Endothelial cell of umbilical vein (primary cell): ENCODE results near the gene SLFN13. TPM values are rescaled to one million over a fixed set of nuclear protein-coding genes. Genes with fewer than 3 reads are reported as not detected.

Experiments
- BruUV-seq: library from RNA; stranded (reverse); fragments of 400-500 nt; replicated peaks from 2 replicates; lab custom pipeline; 2021; lab: Mats Ljungman, UMichigan
- CTCF ChIA-PET: fragments of 300-600, 350-600 bp; sonication (Branson Sonifier 250); formaldehyde crosslinking; loops from one replicate; lab custom pipeline; 2021; ENCODE audit warnings: antibody characterized with exemption, inconsistent platforms; lab: Charles Lee
- POLR2A ChIA-PET: fragments of 300-600, 350-600 bp; sonication (Branson Sonifier 250); formaldehyde crosslinking; loops from one replicate; lab custom pipeline; 2021; ENCODE audit warnings: antibody characterized with exemption, inconsistent platforms; lab: Charles Lee
- DNase-seq: peaks from one replicate; pipeline ENCODE4 v3.0.0-alpha.2; 2011; ENCODE audit warnings: low read depth, low spot score
- FAIRE-seq: peaks from 2 replicates; lab custom pipeline; 2011; peaks lifted over from hg19 to GRCh38; lab: Jason Lieb, UNC
- H2AFZ ChIP-seq: 2 replicates; pipeline ENCODE4 v1.6.0; 2012; ENCODE audit warnings: low read depth, low read length, control low read depth, inconsistent platforms
- H3K27ac ChIP-seq: 2 replicates; pipeline ENCODE4 v1.5.1; 2011; ENCODE audit warnings: low read depth, mild to moderate bottlenecking, control low read depth, low read length, moderate library complexity; ENCODE audit not compliant: insufficient read depth
- H3K27me3 ChIP-seq, 2 experiments: 2 replicates each; pipeline versions ENCODE4 v1.6.0 to v1.6.1; 2011; ENCODE audit warnings: low read length in 2 of 2, mixed read lengths in 1 of 2; ENCODE audit not compliant: control insufficient read depth in 2 of 2, insufficient read depth in 2 of 2
- H3K36me3 ChIP-seq, 2 experiments: 2 replicates in 1 of 2; 3 replicates in 1 of 2; pipeline ENCODE4 v1.5.1; 2011; ENCODE audit warnings: low read length in 2 of 2, mild to moderate bottlenecking in 1 of 2, moderate library complexity in 1 of 2; ENCODE audit not compliant: control insufficient read depth in 2 of 2, insufficient read depth in 2 of 2; ENCODE audit errors: extremely low read depth in 1 of 2
- H3K4me1 ChIP-seq: 3 replicates; pipeline ENCODE4 v1.5.1; 2011; ENCODE audit warnings: mild to moderate bottlenecking, low read length; ENCODE audit not compliant: control insufficient read depth, insufficient read depth; ENCODE audit errors: extremely low read depth
- H3K4me2 ChIP-seq: 2 replicates; pipeline ENCODE4 v1.6.1; 2011; ENCODE audit warnings: low read length, control low read depth, mixed read lengths; ENCODE audit not compliant: insufficient read depth
- H3K4me3 ChIP-seq, 3 experiments: fragments of 200-600 bp in 1 of 3; sonication (generic), shearing (Covaris generic) in 1 of 3; replicated peaks in 1 of 3; 2 replicates each; pipeline ENCODE4 v1.5.1; 2011 to 2016; ENCODE audit warnings: control low read depth in 3 of 3, low read length in 3 of 3, mild to moderate bottlenecking in 2 of 3, inconsistent platforms in 1 of 3, low read depth in 1 of 3, moderate library complexity in 1 of 3; ENCODE audit not compliant: insufficient read depth in 1 of 3
- H3K79me2 ChIP-seq: 2 replicates; pipeline ENCODE4 v1.6.0; 2012; ENCODE audit warnings: low read length, inconsistent platforms; ENCODE audit not compliant: control insufficient read depth, insufficient read depth
- H3K9ac ChIP-seq: replicated peaks from 2 replicates; pipeline ENCODE3; 2011; ENCODE audit warnings: low read length, control low read depth; ENCODE audit not compliant: insufficient read depth; ENCODE audit errors: extremely low read depth
- H3K9me1 ChIP-seq: replicated peaks from 3 replicates; pipeline ENCODE4 v1.6.0; 2011; ENCODE audit warnings: mild to moderate bottlenecking, low read length; ENCODE audit not compliant: control insufficient read depth, insufficient read depth; ENCODE audit errors: extremely low read depth
- H3K9me3 ChIP-seq: replicated peaks from 2 replicates; pipeline ENCODE4 v1.5.1; 2012; ENCODE audit warnings: low read length, inconsistent platforms; ENCODE audit not compliant: control insufficient read depth, insufficient read depth
- H4K20me1 ChIP-seq: replicated peaks from 2 replicates; pipeline ENCODE3; 2011; ENCODE audit warnings: mild to moderate bottlenecking, low read length; ENCODE audit not compliant: control insufficient read depth, insufficient read depth; ENCODE audit errors: extremely low read depth
- CTCF ChIP-seq, 2 donors: IDR thresholded peaks; 1 replicate in 1 of 2; 2 replicates in 1 of 2; pipeline ENCODE4 v1.5.1; 2011; ENCODE audit warnings: low read length in 2 of 2, mild to moderate bottlenecking in 2 of 2, moderate library complexity in 2 of 2, control low read depth in 1 of 2, inconsistent platforms in 1 of 2, low read depth in 1 of 2; ENCODE audit not compliant: insufficient read depth in 1 of 2; ENCODE audit errors: extremely low read depth in 1 of 2
- EZH2 ChIP-seq: IDR thresholded peaks from 2 replicates; pipeline ENCODE4 v1.6.1; 2012; ENCODE audit warnings: borderline replicate concordance, low read depth, mild to moderate bottlenecking, moderate library complexity, low read length, inconsistent platforms; ENCODE audit not compliant: severe bottlenecking
- FOS ChIP-seq: IDR thresholded peaks from 2 replicates; pipeline ENCODE4 v1.6.1; 2011; ENCODE audit warnings: mild to moderate bottlenecking, low read length, moderate library complexity, borderline replicate concordance; ENCODE audit not compliant: insufficient read depth
- GATA2 ChIP-seq: IDR thresholded peaks from 2 replicates; pipeline ENCODE4 v1.7.0; 2011; ENCODE audit warnings: low read depth, mild to moderate bottlenecking, moderate library complexity, mixed read lengths, low read length; ENCODE audit not compliant: insufficient read length, insufficient read depth
- JUN ChIP-seq: IDR thresholded peaks from 2 replicates; pipeline ENCODE4 v1.6.1; 2011; ENCODE audit warnings: borderline replicate concordance, low read depth; ENCODE audit not compliant: insufficient read length, insufficient read depth
- MYC ChIP-seq: IDR thresholded peaks from one replicate; pipeline ENCODE4 v1.6.1; 2011; ENCODE audit warnings: mild to moderate bottlenecking, low read depth, low read length
- POLR2A ChIP-seq: IDR thresholded peaks from 2 replicates; pipeline ENCODE4 v1.6.1; 2012; ENCODE audit warnings: low read depth, mild to moderate bottlenecking, control low read depth, low read length
- POLR2AphosphoS5 ChIP-seq: IDR thresholded peaks from 2 replicates; pipeline ENCODE4 v1.6.1; 2012; ENCODE audit warnings: low read depth, mild to moderate bottlenecking, control low read depth, low read length, moderate library complexity; ENCODE audit not compliant: insufficient read depth
- dilution Hi-C: fragments of 300-500 bp; cut with MboI; formaldehyde crosslinking; loops from one replicate; pipeline ENCODE4 v1.15.0; 2019; ENCODE audit warnings: low sequenced_read_pairs; ENCODE audit not compliant: extremely low pct_ligation_motif_present
- intact Hi-C: fragments of 100-400 bp; cut with micrococcal nuclease; formaldehyde crosslinking; loops from one replicate; pipeline ENCODE4 v1.10.0; 2022
- polyA plus RNA-seq, 4 experiments: library from polyadenylated mRNA; depleted of rRNA in 3 of 4; stranded (reverse) in 3 of 4; unstranded in 1 of 4; fragments of >200 nt; gene quantifications; 2 replicates each; pipeline versions ENCODE4 v1.2.1 to v1.2.3, GENCODE V29; 2011 to 2012; ENCODE audit warnings: missing spikeins in 1 of 4
- total RNA-seq: library from RNA; stranded (reverse); gene quantifications from 2 replicates; pipeline ENCODE4 v1.2.3, GENCODE V29; 2021
- TF ChIP-seq, protein P1 (sequence below): IDR thresholded peaks from 2 replicates; pipeline ENCODE4 v1.6.1; 2011; ENCODE audit not compliant: insufficient read depth, insufficient read length

SLFN13 gene
- total and polyA plus RNA-seq, 2 donors (not counting 3 experiments of a cell fraction or from before 2014, with no cell fraction given) = 2.3 to 13.7 TPM

GRCh38 chr17:35414247-35414646, 34.3 kb downstream of the SLFN13 start:
- peaks cover 48% of the 10 kb centered on the region for H3K79me2 ChIP-seq

More at GRCh38 chr17:35414247-35414646, 34.3 kb downstream of the SLFN13 start:
- H3K4me1 ChIP-seq = no peaks in the 10 kb centered on the region
- DNase-seq (no peak), FAIRE-seq (no peak)
- TF ChIP-seq JUN (no peak), GATA2 (no peak), EZH2 (no peak), POLR2AphosphoS5 (no peak), MYC (no peak), CTCF (IDR thresholded peaks at IDR 0.05; ENCODE audit: extremely low read depth in 1 of 2, insufficient read depth in 1 of 2, low read depth in 1 of 2, low read length in 2 of 2) (no peak), POLR2A (no peak), FOS (no peak)
- TF ChIP-seq, protein P1, sequence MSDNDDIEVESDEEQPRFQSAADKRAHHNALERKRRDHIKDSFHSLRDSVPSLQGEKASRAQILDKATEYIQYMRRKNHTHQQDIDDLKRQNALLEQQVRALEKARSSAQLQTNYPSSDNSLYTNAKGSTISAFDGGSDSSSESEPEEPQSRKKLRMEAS = no peak
- ChIA-PET CTCF (interaction anchor here (0.9 kb wide), 1 partner anchor 9 kb away, joined by 3 read pairs; no protein-coding TSS in a partner anchor), POLR2A (no interaction called here)
- intact Hi-C loops = no loop called here
- H3K36me3 ChIP-seq = peaks cover 12 to 22% of the 10 kb centered on the region in 2 experiments
- H2AFZ ChIP-seq = no peak overlapping the region
- H4K20me1 ChIP-seq = no peaks in the 10 kb centered on the region
- H3K4me2 ChIP-seq = no peak overlapping the region
- no peak overlapping the region for H3K4me3 ChIP-seq
- dilution Hi-C loops = no loop called here
- H3K9ac ChIP-seq = no peak overlapping the region
- H3K27me3 ChIP-seq = no peaks in the 10 kb centered on the region
- H3K27ac ChIP-seq = no peak overlapping the region
- no TSS peak for BruUV-seq
- H3K9me1 ChIP-seq = no peaks in the 10 kb centered on the region
- no peaks in the 10 kb centered on the region for H3K9me3 ChIP-seq
